B cell (primary cell): ENCODE results near the gene EXOC7. TPM values are rescaled to one million over a fixed set of nuclear protein-coding genes. Genes with fewer than 3 reads are reported as not detected.

Source experiments
- ATAC-seq: fragments of 200-7000 bp; cut with Tn5 transposase; one replicate; pipeline ENCODE4 v1.10.0; 2021; ENCODE audit warnings: low read depth, mild to moderate bottlenecking, moderate number of reproducible peaks, moderate library complexity
- CTCF ChIA-PET: fragments of 350-600 bp; sonication (Branson Sonifier 250); formaldehyde crosslinking; loops from one replicate; lab custom pipeline; 2021; ENCODE audit warnings: antibody characterized with exemption, inconsistent platforms; lab: Charles Lee
- POLR2A ChIA-PET: fragments of 350-600 bp; sonication (Branson Sonifier 250); formaldehyde crosslinking; loops from one replicate; lab custom pipeline; 2021; ENCODE audit warnings: antibody characterized with exemption; lab: Charles Lee
- DNase-seq: peaks from one replicate; pipeline ENCODE4 v3.0.0; 2013
- H2AFZ ChIP-seq: 2 replicates; pipeline ENCODE4 v1.6.1; 2012; ENCODE audit warnings: mild to moderate bottlenecking, low read depth, low read length; ENCODE audit not compliant: insufficient read depth, poor library complexity, severe bottlenecking
- H3K27ac ChIP-seq, 2 donors: 1 replicate in 1 of 2; 2 replicates in 1 of 2; pipeline ENCODE4 v1.5.1; 2012 to 2013; ENCODE audit warnings: low read length in 2 of 2, mild to moderate bottlenecking in 2 of 2, moderate library complexity in 1 of 2
- H3K27me3 ChIP-seq, 4 experiments: fragments of 200-600 bp in 1 of 4; sonication (generic) in 1 of 4; replicated peaks in 1 of 4; 1 replicate in 2 of 4; 2 replicates in 2 of 4; pipeline versions ENCODE4 v1.6.1 to v1.7.0; 2013 to 2016; ENCODE audit warnings: low read length in 3 of 4, mild to moderate bottlenecking in 2 of 4, mixed read lengths in 1 of 4, moderate library complexity in 1 of 4; ENCODE audit not compliant: insufficient read depth in 4 of 4, control insufficient read depth in 3 of 4; ENCODE audit errors: control extremely low read depth in 1 of 4
- H3K36me3 ChIP-seq, 2 experiments: replicated peaks in 1 of 2; 1 replicate in 1 of 2; 2 replicates in 1 of 2; pipeline versions ENCODE4 v1.6.1 to v1.7.1; 2013; ENCODE audit warnings: low read length in 1 of 2; ENCODE audit not compliant: insufficient read depth in 2 of 2, control insufficient read depth in 1 of 2; ENCODE audit errors: control extremely low read depth in 1 of 2, extremely low read depth in 1 of 2
- H3K4me1 ChIP-seq, 2 donors: fragments of 200-600 bp in 1 of 2; sonication (generic) in 1 of 2; 1 replicate in 1 of 2; 2 replicates in 1 of 2; pipeline versions ENCODE4 v1.5.1 to v1.6.1; 2013 to 2017; ENCODE audit warnings: low read length in 2 of 2; ENCODE audit not compliant: control insufficient read depth in 2 of 2, insufficient read depth in 2 of 2
- H3K4me2 ChIP-seq: replicated peaks from 2 replicates; pipeline ENCODE3; 2012; ENCODE audit warnings: mild to moderate bottlenecking, low read depth, low read length; ENCODE audit not compliant: poor library complexity, severe bottlenecking
- H3K4me3 ChIP-seq, 5 experiments: fragments of 200-600 bp in 1 of 5; sonication (generic) in 1 of 5; 1 replicate in 3 of 5; 2 replicates in 2 of 5; pipeline versions ENCODE4 v1.5.1 to v1.7.0; 2011 to 2016; ENCODE audit warnings: low read length in 4 of 5, mild to moderate bottlenecking in 4 of 5, low read depth in 2 of 5, control low read depth in 1 of 5, moderate library complexity in 1 of 5; ENCODE audit not compliant: insufficient read depth in 1 of 5; ENCODE audit errors: control extremely low read depth in 1 of 5, extremely low read depth in 1 of 5
- H3K79me2 ChIP-seq: fragments of 200-600 bp; sonication (generic); one replicate; pipeline ENCODE4 v1.6.0; 2016; ENCODE audit warnings: low read length; ENCODE audit not compliant: control insufficient read depth, insufficient read depth
- H3K9ac ChIP-seq: fragments of 200-600 bp; sonication (generic); 2 replicates; pipeline ENCODE4 v1.6.1; 2017; ENCODE audit warnings: mild to moderate bottlenecking, low read length, moderate library complexity
- H3K9me3 ChIP-seq, 3 donors: one replicate each; pipeline versions ENCODE4 v1.6.1 to v1.7.1; 2013; ENCODE audit warnings: low read length in 2 of 3; ENCODE audit not compliant: control insufficient read depth in 2 of 3, insufficient read depth in 1 of 3; ENCODE audit errors: control extremely low read depth in 1 of 3
- H4K20me1 ChIP-seq: 2 replicates; pipeline ENCODE4 v1.6.0; 2012; ENCODE audit warnings: mild to moderate bottlenecking, low read length; ENCODE audit not compliant: insufficient read depth, control insufficient read depth, poor library complexity, severe bottlenecking
- H3K27ac Mint-ChIP-seq: one replicate; pipeline ENCODE4 v1.8.0; 2021; ENCODE audit warnings: mixed read lengths
- H3K27me3 Mint-ChIP-seq: one replicate; pipeline ENCODE4 v1.8.0; 2021; ENCODE audit warnings: mixed read lengths
- H3K4me1 Mint-ChIP-seq: one replicate; pipeline ENCODE4 v1.8.0; 2021; ENCODE audit warnings: mixed read lengths
- H3K4me3 Mint-ChIP-seq: one replicate; pipeline ENCODE4 v1.8.0; 2021; ENCODE audit warnings: mixed read lengths
- H3K9me3 Mint-ChIP-seq: one replicate; pipeline ENCODE4 v1.8.0; 2022; ENCODE audit warnings: mixed read lengths; ENCODE audit not compliant: insufficient read depth
- CTCF ChIP-seq: fragments of 200-600 bp; IDR thresholded peaks from one replicate; pipeline ENCODE4 v1.8.0; 2022; ENCODE audit warnings: antibody characterized with exemption, mild to moderate bottlenecking
- EZH2 ChIP-seq: IDR thresholded peaks from 2 replicates; pipeline ENCODE4 v1.6.1; 2012; ENCODE audit warnings: borderline replicate concordance, low read depth, mild to moderate bottlenecking, moderate library complexity, low read length; ENCODE audit not compliant: insufficient read depth, poor library complexity, severe bottlenecking
- WGBS: methylation state at CpG from one replicate; pipeline ENCODE4 v1.1.5; 2013; ENCODE audit warnings: missing lambda C conversion rate; ENCODE audit not compliant: insufficient coverage; 5-methylcytosine and 5-hydroxymethylcytosine counted together
- intact Hi-C: fragments of 100-400 bp; cut with micrococcal nuclease; formaldehyde crosslinking; loops from one replicate; pipeline ENCODE4 v1.10.0; 2022
- polyA plus RNA-seq: library from polyadenylated mRNA; depleted of rRNA; stranded (reverse); fragments of >200 nt; gene quantifications from 2 replicates; pipeline ENCODE4 v1.2.3, GENCODE V29; 2012
- total RNA-seq, 2 donors: library from RNA; stranded (reverse); fragments of 120-200 nt in 1 of 2; gene quantifications; 1 replicate in 1 of 2; 2 replicates in 1 of 2; pipeline versions ENCODE4 v1.2.3 to v1.2.4, GENCODE V29; 2013 to 2022

EXOC7 gene
- total and polyA plus RNA-seq, 2 donors (not counting 1 experiment from before 2014, with no cell fraction given): 105 to 194 TPM

GRCh38 chr17:76091526-76092286 lies 11.9 kb downstream of the EXOC7 start:
- Histone ChIP-seq H3K9me3 (peaks cover 0 to 3% (median 0%) of the 10 kb centered on the region in 3 donors), H3K79me2 (peaks cover 21% of the 10 kb centered on the region), H2AFZ (no peak overlapping the region), H3K27ac (no peak overlapping the region), H4K20me1 (peaks cover 21% of the 10 kb centered on the region), H3K4me2 (no peak overlapping the region), H3K9ac (no peak overlapping the region), H3K4me1 (no peaks in the 10 kb centered on the region), H3K27me3 (no peaks in the 10 kb centered on the region), H3K4me3 (no peak overlapping the region), H3K36me3 (peaks cover 2 to 86% of the 10 kb centered on the region in 2 experiments)
- ATAC-seq (no peak), DNase-seq (no peak)
- WGBS: 88% methylated on average over 15 of the region's 23 CpGs
- Mint-ChIP-seq H3K4me1 (no peaks in the 10 kb centered on the region), H3K27me3 (no peaks in the 10 kb centered on the region), H3K4me3 (no peak overlapping the region), H3K27ac (no peak overlapping the region), H3K9me3 (no peaks in the 10 kb centered on the region)
- ChIA-PET POLR2A (interaction anchor here (0.7 kb wide), 1 partner anchor 14 kb away, joined by 4 read pairs; no protein-coding TSS in a partner anchor), CTCF (interaction anchor here (0.7 to 0.9 kb wide), 2 partner anchors 27 to 320 kb away, joined by 3 read pairs; no protein-coding TSS in a partner anchor)
- intact Hi-C loops: no loop called here
- TF ChIP-seq CTCF (no peak), EZH2 (no peak)

DNA sequence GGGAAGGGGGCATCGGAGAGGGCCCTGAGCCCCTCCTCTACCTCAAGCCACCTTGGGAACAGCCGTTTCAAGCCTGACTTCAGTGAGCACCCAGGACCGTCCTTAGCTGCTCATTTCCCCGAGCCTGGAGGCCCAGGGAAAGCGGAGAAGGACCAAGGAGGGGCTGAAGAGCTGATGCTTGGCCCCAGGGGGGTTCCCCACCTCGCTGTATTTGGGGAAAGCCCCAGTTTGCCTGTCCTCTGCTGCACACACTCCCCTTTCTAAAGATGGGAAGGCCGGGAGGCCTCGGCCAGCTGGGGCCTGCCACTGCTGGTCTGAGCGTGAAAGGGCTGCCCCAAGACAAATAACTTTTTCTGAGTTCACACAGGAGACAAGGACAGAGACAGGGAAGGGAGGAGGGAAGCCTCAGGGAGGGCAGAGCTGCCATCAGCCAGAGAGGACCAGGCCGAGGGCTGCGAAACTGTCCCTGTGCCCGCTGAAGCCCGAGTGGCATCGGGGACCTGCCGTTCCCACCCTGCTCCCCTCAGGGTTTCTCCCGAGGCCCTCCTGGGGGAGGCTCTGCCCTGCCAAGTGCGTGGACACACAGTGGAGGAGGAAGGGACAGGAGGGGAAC lies 13.0 kb downstream of the EXOC7 start:
- H2AFZ ChIP-seq: no peak overlapping the region
- H3K9ac ChIP-seq: no peak overlapping the region
- peaks cover 21% of the 10 kb centered on the region for H4K20me1 ChIP-seq
- H3K36me3 ChIP-seq: peaks cover under 1 to 86% of the 10 kb centered on the region in 2 experiments
- no peak overlapping the region for H3K4me3 ChIP-seq
- peaks cover 0 to 3% (median 0%) of the 10 kb centered on the region in 3 donors for H3K9me3 ChIP-seq
- no peak for TF ChIP-seq EZH2
- TF ChIP-seq CTCF: no peak
- Mint-ChIP-seq H3K27ac (no peak overlapping the region), H3K4me3 (no peak overlapping the region), H3K9me3 (no peaks in the 10 kb centered on the region), H3K27me3 (no peaks in the 10 kb centered on the region), H3K4me1 (no peaks in the 10 kb centered on the region)
- H3K4me1 ChIP-seq: no peaks in the 10 kb centered on the region
- 94% methylated on average over 15 of the region's 17 CpGs for WGBS
- no peak overlapping the region for H3K4me2 ChIP-seq
- intact Hi-C loops: no loop called here
- no peaks in the 10 kb centered on the region for H3K27me3 ChIP-seq
- H3K79me2 ChIP-seq: peaks cover 20% of the 10 kb centered on the region
- ChIA-PET CTCF (no interaction called here), POLR2A (no interaction called here)
- ATAC-seq (no peak), DNase-seq (no peak)
- no peak overlapping the region for H3K27ac ChIP-seq
